ENCODE measurements around the gene GTSE1.

Gene GTSE1

DNA sequence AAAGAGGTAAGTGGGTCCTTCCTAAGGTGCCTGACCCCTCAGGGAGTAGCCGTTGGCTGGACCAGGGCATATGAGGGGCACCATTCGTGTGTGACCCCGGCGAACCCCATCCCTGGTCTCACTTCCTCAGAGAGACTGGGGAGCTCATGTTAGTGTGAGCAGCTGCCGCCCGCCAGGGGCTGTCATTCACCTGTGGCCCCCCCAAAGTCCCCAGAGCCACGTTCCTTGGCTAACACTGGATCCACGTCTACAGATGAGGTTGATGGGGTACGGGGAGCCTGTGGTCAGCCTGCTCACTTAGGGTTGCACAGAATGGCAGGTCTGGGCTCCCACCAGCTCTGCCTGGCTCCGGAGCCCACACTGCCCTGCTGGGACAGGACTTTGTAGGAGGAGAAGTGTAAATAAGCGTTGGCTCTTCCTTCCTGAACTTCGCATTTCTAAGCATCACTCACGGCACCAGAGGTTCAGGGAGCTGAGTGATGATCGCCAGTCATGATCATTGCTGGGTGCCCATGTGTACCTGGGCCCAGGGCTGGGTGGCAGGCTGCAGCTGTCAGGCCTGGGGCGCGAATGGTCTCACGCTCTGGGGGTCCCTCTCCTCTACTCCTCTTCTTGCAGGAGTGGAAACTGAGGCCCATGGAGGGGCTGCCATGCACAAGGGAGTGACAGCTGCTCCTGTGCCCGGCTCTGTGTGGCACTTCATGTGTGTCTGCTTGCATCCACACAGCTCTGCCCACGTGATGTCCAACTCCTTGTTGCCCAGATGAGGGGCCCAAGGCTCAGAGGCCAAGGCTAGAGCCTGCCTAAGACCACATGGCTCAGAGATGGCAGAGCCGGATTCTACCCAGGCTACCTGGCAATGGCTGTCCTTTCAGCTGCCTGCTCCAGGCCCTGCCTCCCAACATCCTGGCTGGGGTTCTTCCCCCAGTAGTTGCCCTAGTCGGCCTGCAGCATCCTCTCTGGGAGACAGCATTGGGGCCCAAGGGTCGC lies 17.7 kb upstream of the GTSE1 start:
- no peak for FAIRE-seq
- DNase-seq (ENCODE audit: insufficient read length): no peak
- TF ChIP-seq POLR2A (IDR thresholded peaks at IDR 0.05; ENCODE audit: low read depth, low read length) (no peak), TAF1 (IDR thresholded peaks at IDR 0.05; ENCODE audit: borderline replicate concordance, low read depth, low read length) (no peak), POLR2AphosphoS5 (IDR thresholded peaks at IDR 0.05; ENCODE audit: low read depth, low read length) (no peak)

DNA sequence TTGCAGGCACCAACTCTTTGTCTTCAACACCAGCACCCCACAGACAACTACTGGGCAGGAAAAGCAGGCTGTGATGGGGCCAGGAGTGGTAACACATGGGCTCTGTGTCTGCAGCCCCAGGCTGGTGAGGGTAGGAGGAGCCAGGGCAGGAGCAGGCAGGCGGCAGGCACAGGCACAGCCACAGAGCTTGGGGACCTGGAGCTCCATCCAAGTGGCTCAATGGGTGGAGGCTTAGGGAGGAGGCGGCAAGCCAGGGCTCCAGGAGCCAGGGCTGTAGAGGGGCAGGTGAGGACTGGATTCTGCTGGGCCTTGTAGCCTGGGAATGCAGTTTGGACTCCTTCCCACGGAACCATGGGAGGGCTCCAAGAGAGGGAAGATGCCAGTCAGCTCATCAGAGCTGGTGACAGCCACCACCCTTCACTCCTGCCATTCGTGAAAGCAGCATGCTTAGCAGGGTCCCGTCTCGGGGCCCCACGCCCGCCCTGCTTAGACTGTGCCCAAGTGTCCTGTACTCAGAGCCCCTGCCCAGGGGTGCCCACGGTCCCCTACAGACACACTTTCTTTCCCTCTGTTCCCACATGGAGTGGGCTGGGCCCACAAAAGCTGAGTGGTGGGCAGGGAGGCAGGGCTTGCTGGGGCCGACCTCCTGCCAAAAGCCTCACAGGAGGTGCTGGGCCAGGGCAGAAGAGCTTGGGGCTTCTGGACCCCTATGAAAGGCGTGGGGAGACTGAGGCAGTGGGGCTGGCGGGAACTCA lies 16.4 kb upstream of the GTSE1 start:
- FAIRE-seq (no peak), DNase-seq (ENCODE audit: insufficient read length) (no peak)

DNA sequence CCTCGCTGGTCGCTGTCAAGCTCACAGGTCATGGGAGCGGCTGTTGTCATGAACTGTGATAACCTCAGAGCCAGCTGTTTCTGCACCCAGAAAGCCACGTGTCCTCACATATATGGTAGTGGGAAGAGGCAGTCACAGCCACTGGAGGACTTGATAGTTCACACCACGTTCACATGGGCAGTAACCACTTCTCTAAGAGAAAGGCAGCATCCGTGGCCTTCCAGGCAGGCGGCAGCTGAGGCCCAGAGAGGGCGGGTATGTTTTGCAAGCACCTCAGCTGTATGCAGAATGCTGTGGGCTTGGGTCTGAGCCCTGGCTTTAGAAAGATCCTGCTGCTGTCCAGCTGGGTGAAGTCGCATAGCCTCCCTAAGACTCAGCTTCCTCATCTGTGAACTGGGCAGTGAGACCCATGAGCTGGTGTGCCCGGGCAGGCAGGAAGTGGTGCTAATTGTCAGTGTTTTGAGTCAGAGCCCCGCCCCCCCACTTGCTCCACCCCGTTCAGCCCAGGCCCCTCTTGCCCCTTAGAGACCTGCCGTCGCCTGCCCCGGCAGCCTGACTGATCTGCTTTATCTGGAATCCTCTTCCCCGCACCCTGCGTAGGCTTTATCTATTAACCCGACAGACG lies 15.6 kb upstream of the GTSE1 start:
- no peak for FAIRE-seq
- DNase-seq (ENCODE audit: insufficient read length): no peak
- TF ChIP-seq POLR2AphosphoS5 (IDR thresholded peaks at IDR 0.05; ENCODE audit: low read depth, low read length): no peak
- no peak for TF ChIP-seq POLR2A (IDR thresholded peaks at IDR 0.05; ENCODE audit: low read depth, low read length)
- no peak for TF ChIP-seq TAF1 (IDR thresholded peaks at IDR 0.05; ENCODE audit: borderline replicate concordance, low read depth, low read length)

More for the DNA sequence above, 16.4 kb upstream of the GTSE1 start:
- TF ChIP-seq TAF1 (IDR thresholded peaks at IDR 0.05; ENCODE audit: borderline replicate concordance, low read depth, low read length) (no peak), POLR2A (IDR thresholded peaks at IDR 0.05; ENCODE audit: low read depth, low read length) (no peak; the same call in 1 of the 2 replicates), POLR2AphosphoS5 (IDR thresholded peaks at IDR 0.05; ENCODE audit: low read depth, low read length) (no peak)

GRCh38 chr22:46281866-46282678 lies 14.6 kb upstream of the GTSE1 start:
- no peak for TF ChIP-seq POLR2A (IDR thresholded peaks at IDR 0.05; ENCODE audit: low read depth, low read length)
- DNase-seq (ENCODE audit: insufficient read length) (no peak), FAIRE-seq (no peak)

DNA sequence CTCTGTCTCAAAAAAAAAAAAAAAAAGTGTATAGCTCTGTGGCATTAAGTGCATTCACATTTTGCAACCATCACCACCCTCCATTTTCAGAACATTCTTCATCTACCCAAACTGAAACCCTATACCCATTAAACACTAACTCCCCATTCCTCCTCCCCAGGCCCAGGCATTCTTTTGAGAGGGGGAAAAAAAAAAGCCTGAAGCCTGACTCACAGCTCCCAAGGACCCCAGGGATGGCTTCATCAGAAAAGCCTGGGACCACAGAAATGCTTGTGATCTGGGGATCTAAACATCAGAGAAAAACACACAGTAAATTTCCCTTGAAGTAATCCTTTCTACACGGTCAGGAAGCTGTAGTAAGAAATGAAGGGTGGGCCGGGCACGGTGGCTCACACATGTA lies 10.7 kb upstream of the GTSE1 start:
- no peak for FAIRE-seq
- TF ChIP-seq TAF1 (IDR thresholded peaks at IDR 0.05; ENCODE audit: borderline replicate concordance, low read depth, low read length): no peak
- no peak for DNase-seq (ENCODE audit: insufficient read length)

DNA sequence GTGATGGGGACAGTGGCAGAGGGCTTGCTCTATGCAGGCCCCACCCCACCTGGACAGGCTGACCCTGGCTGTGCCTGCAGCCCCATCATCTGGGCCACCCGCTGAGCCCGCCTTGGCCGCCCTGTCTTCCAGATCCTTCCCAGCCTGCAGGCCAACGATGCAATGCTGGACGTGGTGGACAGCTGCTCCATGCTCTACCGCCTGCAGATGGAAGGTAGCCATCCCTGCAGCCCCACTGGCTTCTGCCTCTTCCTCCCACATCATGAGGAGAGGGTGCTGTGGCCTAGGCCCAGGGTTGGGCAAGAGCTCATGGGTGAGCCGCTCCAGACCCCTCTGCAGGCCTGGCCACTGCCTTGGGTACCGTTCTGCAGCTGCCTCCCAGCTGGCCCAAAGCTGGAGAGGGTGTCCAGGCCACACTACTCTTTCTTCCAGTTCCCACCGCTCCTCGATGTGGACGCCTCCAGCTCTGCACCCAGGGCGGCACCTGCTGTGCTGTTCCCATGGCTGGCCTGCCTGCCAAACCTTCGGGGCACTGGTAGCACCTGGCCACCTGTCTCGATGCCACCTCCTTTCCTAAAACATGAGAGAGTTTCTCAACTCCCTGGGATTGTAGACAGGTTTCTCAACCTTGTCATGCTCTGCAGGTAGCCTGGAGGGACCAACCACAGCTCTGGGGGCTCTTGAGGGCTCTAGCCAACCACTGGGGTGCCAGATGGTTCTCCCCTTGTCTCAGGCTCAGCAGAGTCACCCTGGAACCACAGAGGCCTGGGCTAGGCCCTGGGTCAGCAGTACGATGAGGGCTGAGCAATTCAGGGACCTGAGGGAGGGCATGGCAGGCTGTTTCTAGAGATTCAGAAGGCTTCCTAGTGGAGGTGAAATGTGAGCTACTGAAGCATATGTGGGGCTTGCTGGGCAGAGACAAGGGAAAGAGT lies 9.5 kb upstream of the GTSE1 start:
- TF ChIP-seq POLR2A (IDR thresholded peaks at IDR 0.05; ENCODE audit: low read depth, low read length) (no peak), TAF1 (IDR thresholded peaks at IDR 0.05; ENCODE audit: borderline replicate concordance, low read depth, low read length) (no peak), POLR2AphosphoS5 (IDR thresholded peaks at IDR 0.05; ENCODE audit: low read depth, low read length) (no peak; the same call in 1 of the 2 replicates)
- DNase-seq (ENCODE audit: insufficient read length) (no peak), FAIRE-seq (peak; percentile 5)

- FAIRE-seq (peak; percentile 99), DNase-seq (ENCODE audit: insufficient read length) (peak; percentile 93)
- TF ChIP-seq POLR2AphosphoS5 (IDR thresholded peaks at IDR 0.05; ENCODE audit: low read depth, low read length) (peak; percentile 91), TAF1 (IDR thresholded peaks at IDR 0.05; ENCODE audit: borderline replicate concordance, low read depth, low read length) (peak; percentile 54; the same call in 1 of the 2 replicates), POLR2A (IDR thresholded peaks at IDR 0.05; ENCODE audit: low read depth, low read length) (peak; percentile 93)
Observed at GRCh38 chr22:46287873-46288751, 8.6 kb upstream of the GTSE1 start.

DNA sequence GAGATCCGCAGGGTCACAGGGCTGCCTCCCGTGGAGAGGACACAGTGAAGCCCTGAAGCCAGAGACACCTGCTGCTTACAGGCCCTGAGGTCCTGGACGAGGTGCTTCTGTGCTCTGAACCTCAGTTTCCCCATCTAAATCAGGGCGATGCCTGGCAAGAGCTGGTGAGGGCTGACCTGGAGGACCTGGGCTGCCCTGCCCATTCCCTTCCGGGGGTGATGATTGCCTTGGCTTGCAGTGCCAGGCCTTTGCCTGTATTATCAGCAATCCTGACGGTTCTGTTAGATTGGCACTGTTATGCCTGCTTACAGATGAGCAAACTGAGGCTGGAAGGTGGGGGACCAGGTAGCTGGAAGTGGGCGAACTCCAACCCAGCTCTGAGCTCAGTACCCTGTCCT lies 7.8 kb upstream of the GTSE1 start:
- TF ChIP-seq POLR2AphosphoS5 (IDR thresholded peaks at IDR 0.05; ENCODE audit: low read depth, low read length): no peak
- no peak for TF ChIP-seq TAF1 (IDR thresholded peaks at IDR 0.05; ENCODE audit: borderline replicate concordance, low read depth, low read length)
- no peak for TF ChIP-seq POLR2A (IDR thresholded peaks at IDR 0.05; ENCODE audit: low read depth, low read length)

GRCh38 chr22:46289244-46289891 lies 7.3 kb upstream of the GTSE1 start:
- no peak for DNase-seq (ENCODE audit: insufficient read length)
- TF ChIP-seq TAF1 (IDR thresholded peaks at IDR 0.05; ENCODE audit: borderline replicate concordance, low read depth, low read length): no peak
- peak; percentile 16; the same call in 1 of the 2 replicates for TF ChIP-seq POLR2AphosphoS5 (IDR thresholded peaks at IDR 0.05; ENCODE audit: low read depth, low read length)
- no peak for FAIRE-seq

More for the DNA sequence above, 7.8 kb upstream of the GTSE1 start:
- no peak for DNase-seq (ENCODE audit: insufficient read length)
- FAIRE-seq: peak; percentile 24
